ENCODE data around the gene STPG1. TPM values are rescaled to one million over a fixed set of nuclear protein-coding genes. Genes with fewer than 3 reads are reported as not detected.

Gene STPG1
- total and polyA plus RNA-seq, 9 of the 15 experiments (the other 6 are each of a cell fraction or from before 2014, with no cell fraction given): 5.0 to 11.9 (median 8.3) TPM

DNA sequence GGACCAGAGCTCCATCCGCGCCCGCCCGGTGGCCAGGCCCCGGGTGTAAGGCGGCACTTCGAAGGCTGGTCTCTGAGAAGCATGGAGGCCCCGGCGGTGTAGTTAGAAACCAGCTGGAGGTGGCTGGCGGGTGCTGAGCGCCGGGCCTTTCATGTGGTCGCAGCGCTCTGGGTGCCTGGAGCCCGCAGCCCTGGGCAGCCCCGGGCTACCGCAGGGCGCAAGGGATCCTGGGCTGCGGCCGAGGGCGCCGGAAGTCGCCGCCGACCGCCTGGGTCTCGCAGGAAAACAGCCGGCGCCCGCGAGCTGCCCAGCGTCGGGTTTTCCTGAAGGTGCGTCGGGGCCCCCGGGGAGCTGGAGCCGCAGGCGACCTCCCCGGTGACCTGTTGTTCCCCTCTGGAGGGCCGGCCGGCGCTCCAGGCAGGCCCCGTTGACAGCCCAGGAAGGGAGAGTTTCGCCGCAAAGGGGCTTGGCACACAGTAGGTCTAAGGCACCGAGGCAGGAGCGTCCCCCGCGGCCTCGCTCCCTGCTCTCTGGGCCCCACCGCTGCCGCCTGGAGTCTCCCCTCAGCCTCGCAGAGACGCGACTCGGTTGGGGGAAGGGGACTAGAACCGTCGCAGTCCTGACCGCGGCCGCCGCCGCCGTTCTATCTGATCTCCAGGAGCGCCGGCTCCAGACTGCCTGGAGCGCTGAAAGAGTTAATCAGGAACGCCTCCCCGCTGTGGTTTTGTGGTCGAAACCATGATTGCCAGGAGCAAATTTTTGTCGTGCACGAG lies 91.7 kb downstream of the STPG1 start:
- no peaks in the 10 kb centered on the region for H3K9me3 ChIP-seq (replicated peaks; ENCODE audit: control insufficient read depth, insufficient read depth, low read depth, low read length)
- WGBS (ENCODE audit: insufficient coverage, low coverage, missing lambda C conversion rate): 10% methylated on average over 72 of the region's 72 CpGs
- in situ Hi-C loops (cut with MboI): no loop called here
- ATAC-seq (peak; percentile 95), FAIRE-seq (peak; percentile 76), DNase-seq (ENCODE audit: extremely low read depth in 1 of 4, low spot score in 3 of 4) (peak; percentile 81 to 84 (median 82))
- H3K4me3 ChIP-seq: peak overlapping the region; percentile 40
- H4K20me1 ChIP-seq (replicated peaks; ENCODE audit: control insufficient read depth, insufficient read depth, low read length): peaks cover 30% of the 10 kb centered on the region; the same call in 1 of the 2 replicates
- ChIA-PET CTCF (ENCODE audit: low intra/inter-chr PET ratio) (no interaction called here), POLR2A (interaction anchor here (0.7 to 1.9 kb wide), 5 partner anchors 9 to 64 kb away, joined by 4 to 6 read pairs (median 4); no protein-coding TSS in a partner anchor)
- intact Hi-C loops (cut with micrococcal nuclease): no loop called here
- H3K9ac ChIP-seq (ENCODE audit: insufficient read depth in 1 of 2, low read depth in 2 of 2, low read length in 2 of 2): peak overlapping the region; percentile 43 to 85; a peak in 3 of 4 replicates
- no peaks in the 10 kb centered on the region for H3K79me2 ChIP-seq (ENCODE audit: control insufficient read depth, insufficient read depth, low read length)
- H3K4me1 ChIP-seq (replicated peaks in 1 of 2; ENCODE audit: control insufficient read depth in 2 of 2, insufficient read depth in 2 of 2, low read length in 2 of 2): peaks cover 5 to 15% of the 10 kb centered on the region in 2 experiments; a peak in 3 of 5 replicates
- H2AFZ ChIP-seq (ENCODE audit: low read depth, low read length): peak overlapping the region; percentile 81
- peak overlapping the region; percentile 73 for H3K4me2 ChIP-seq (ENCODE audit: insufficient read depth, low read length)
- H3K27me3 ChIP-seq (ENCODE audit: control insufficient read depth in 2 of 2, insufficient read depth in 2 of 2, low read length in 2 of 2): peaks cover 76 to 80% of the 10 kb centered on the region in 2 experiments
- H3K36me3 ChIP-seq (ENCODE audit: control insufficient read depth, insufficient read depth, low read length): no peaks in the 10 kb centered on the region
- no TSS peak for BruUV-seq (replicated peaks)
- no peak overlapping the region for H3K27ac ChIP-seq (ENCODE audit: extremely low read depth, low read depth, low read length)
- no peaks in the 10 kb centered on the region for H3K9me1 ChIP-seq (ENCODE audit: control insufficient read depth, insufficient read depth, low read length)
- TF ChIP-seq SMARCA4 (IDR thresholded peaks at IDR 0.05) (peak; percentile 50), FOXM1 (IDR thresholded peaks at IDR 0.05; ENCODE audit: low read depth) (no peak), FOXM1 (CRISPR knock-in tag; IDR thresholded peaks at IDR 0.05; ENCODE audit: low read depth) (0 out of 2 replicates have a peak, but pooled peaks have one; percentile 31), EHMT2 (IDR thresholded peaks at IDR 0.05) (no peak), CBX3 (IDR thresholded peaks at IDR 0.05; ENCODE audit: borderline replicate concordance in 1 of 2, low read length in 2 of 2) (no peak), PKNOX1 (IDR thresholded peaks at IDR 0.05) (peak; percentile 24; the same call in 1 of the 2 replicates), PYGO2 (tag; IDR thresholded peaks at IDR 0.05) (no peak), SMAD3 (CRISPR knock-in tag; conservative IDR thresholded peaks at IDR 0.05) (no peak), ZNF431 (CRISPR knock-in tag; IDR thresholded peaks at IDR 0.05) (no peak), HMG20A (CRISPR knock-in tag; conservative IDR thresholded peaks at IDR 0.05) (no peak), ESRRB (CRISPR knock-in tag; IDR thresholded peaks at IDR 0.05; ENCODE audit: borderline replicate concordance) (no peak), CBX2 (IDR thresholded peaks at IDR 0.05; ENCODE audit: insufficient read depth, low read length, poor library complexity, severe bottlenecking) (no peak), SMARCA5 (IDR thresholded peaks at IDR 0.05) (no peak), ELK1 (CRISPR knock-in tag; IDR thresholded peaks at IDR 0.05) (no peak), ZNF436 (CRISPR knock-in tag; IDR thresholded peaks at IDR 0.05) (no peak), PML (IDR thresholded peaks at IDR 0.05; ENCODE audit: low read length) (peak; percentile 39; the same call in 1 of the 2 replicates)
- TF ChIP-seq, protein P1, sequence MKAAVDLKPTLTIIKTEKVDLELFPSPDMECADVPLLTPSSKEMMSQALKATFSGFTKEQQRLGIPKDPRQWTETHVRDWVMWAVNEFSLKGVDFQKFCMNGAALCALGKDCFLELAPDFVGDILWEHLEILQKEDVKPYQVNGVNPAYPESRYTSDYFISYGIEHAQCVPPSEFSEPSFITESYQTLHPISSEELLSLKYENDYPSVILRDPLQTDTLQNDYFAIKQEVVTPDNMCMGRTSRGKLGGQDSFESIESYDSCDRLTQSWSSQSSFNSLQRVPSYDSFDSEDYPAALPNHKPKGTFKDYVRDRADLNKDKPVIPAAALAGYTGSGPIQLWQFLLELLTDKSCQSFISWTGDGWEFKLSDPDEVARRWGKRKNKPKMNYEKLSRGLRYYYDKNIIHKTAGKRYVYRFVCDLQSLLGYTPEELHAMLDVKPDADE (conservative IDR thresholded peaks at IDR 0.05; ENCODE audit: control insufficient read depth, low read depth, low read length): no peak
- TF ChIP-seq, protein P2, sequence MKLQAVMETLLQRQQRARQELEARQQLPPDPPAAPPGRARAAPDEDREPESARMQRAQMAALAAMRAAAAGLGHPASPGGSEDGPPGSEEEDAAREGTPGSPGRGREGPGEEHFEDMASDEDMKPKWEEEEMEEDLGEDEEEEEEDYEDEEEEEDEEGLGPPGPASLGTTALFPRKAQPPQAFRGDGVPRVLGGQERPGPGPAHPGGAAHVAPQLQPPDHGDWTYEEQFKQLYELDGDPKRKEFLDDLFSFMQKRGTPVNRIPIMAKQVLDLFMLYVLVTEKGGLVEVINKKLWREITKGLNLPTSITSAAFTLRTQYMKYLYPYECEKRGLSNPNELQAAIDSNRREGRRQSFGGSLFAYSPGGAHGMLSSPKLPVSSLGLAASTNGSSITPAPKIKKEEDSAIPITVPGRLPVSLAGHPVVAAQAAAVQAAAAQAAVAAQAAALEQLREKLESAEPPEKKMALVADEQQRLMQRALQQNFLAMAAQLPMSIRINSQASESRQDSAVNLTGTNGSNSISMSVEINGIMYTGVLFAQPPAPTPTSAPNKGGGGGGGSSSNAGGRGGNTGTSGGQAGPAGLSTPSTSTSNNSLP (IDR thresholded peaks at IDR 0.05; ENCODE audit: borderline replicate concordance, low read depth, low read length): no peak
